GM23338 (cell line): Measurements from ENCODE around the gene PRCC. TPM values are rescaled to one million over a fixed set of nuclear protein-coding genes. Genes with fewer than 3 reads are reported as not detected.

Experiments
- ATAC-seq: fragments of 200-7000 bp; cut with Tn5 transposase; 3 replicates; pipeline ENCODE4 v1.9.1; 2020
- DNase-seq: peaks from one replicate; pipeline ENCODE4 v3.0.0-alpha.2; 2015; ENCODE audit warnings: low spot score
- H2AFZ ChIP-seq: fragments of 200-600 bp; sonication (generic); 2 replicates; pipeline ENCODE4 v1.8.0; 2016; ENCODE audit warnings: antibody characterized with exemption, mild to moderate bottlenecking, moderate library complexity
- H3F3A ChIP-seq: fragments of 200-600 bp; sonication (generic); replicated peaks from 2 replicates; pipeline ENCODE4 v1.8.0; 2017; ENCODE audit warnings: antibody characterized with exemption, mixed run types, low read depth
- H3K27ac ChIP-seq: fragments of 200-600 bp; sonication (generic); 2 replicates; pipeline ENCODE4 v1.6.1; 2016; ENCODE audit warnings: low read depth
- H3K27me3 ChIP-seq: fragments of 200-600 bp; sonication (generic); 2 replicates; pipeline ENCODE4 v1.8.0; 2016; ENCODE audit warnings: mild to moderate bottlenecking, mixed run types, moderate library complexity; ENCODE audit not compliant: insufficient read depth
- H3K36me3 ChIP-seq: fragments of 200-600 bp; sonication (generic); 2 replicates; pipeline ENCODE4 v1.8.0; 2016; ENCODE audit warnings: mild to moderate bottlenecking; ENCODE audit not compliant: insufficient read depth
- H3K4me1 ChIP-seq: fragments of 200-600 bp; sonication (generic); 2 replicates; pipeline ENCODE4 v1.8.0; 2016; ENCODE audit warnings: mild to moderate bottlenecking, moderate library complexity; ENCODE audit not compliant: insufficient read depth
- H3K4me2 ChIP-seq: fragments of 200-600 bp; sonication (generic); 2 replicates; pipeline ENCODE4 v1.7.1; 2017; ENCODE audit warnings: mixed run types
- H3K4me3 ChIP-seq: fragments of 200-600 bp; sonication (generic); 2 replicates; pipeline ENCODE4 v1.6.1; 2016; ENCODE audit warnings: mixed run types
- H3K79me2 ChIP-seq: fragments of 200-600 bp; sonication (generic); replicated peaks from 2 replicates; pipeline ENCODE4 v1.8.0; 2017; ENCODE audit warnings: mild to moderate bottlenecking; ENCODE audit not compliant: insufficient read depth
- H3K9me2 ChIP-seq: fragments of 200-600 bp; sonication (generic); 2 replicates; pipeline ENCODE4 v1.8.0; 2017; ENCODE audit not compliant: insufficient read depth
- H4K20me1 ChIP-seq: fragments of 200-600 bp; sonication (generic); replicated peaks from 2 replicates; pipeline ENCODE4 v1.8.0; 2017; ENCODE audit warnings: mild to moderate bottlenecking; ENCODE audit not compliant: insufficient read depth
- H3K27ac Mint-ChIP-seq: 2 replicates; pipeline ENCODE4 v1.8.0; 2020; ENCODE audit warnings: inconsistent platforms, mild to moderate bottlenecking, moderate library complexity, mixed read lengths
- H3K27me3 Mint-ChIP-seq: 3 replicates; pipeline ENCODE4 v1.8.0; 2022; ENCODE audit warnings: low read depth, mild to moderate bottlenecking, moderate library complexity, mixed read lengths, inconsistent platforms; ENCODE audit not compliant: insufficient read depth, poor library complexity
- H3K36me3 Mint-ChIP-seq: 3 replicates; pipeline ENCODE4 v1.8.0; 2021; ENCODE audit warnings: low read depth, mild to moderate bottlenecking, inconsistent platforms, moderate library complexity, mixed read lengths
- H3K4me1 Mint-ChIP-seq: 3 replicates; pipeline ENCODE4 v1.8.0; 2020; ENCODE audit warnings: mild to moderate bottlenecking, inconsistent platforms, mixed read lengths
- H3K4me3 Mint-ChIP-seq: 3 replicates; pipeline ENCODE4 v1.8.0; 2021; ENCODE audit warnings: moderate library complexity, mild to moderate bottlenecking, inconsistent platforms, mixed read lengths
- H3K9me3 Mint-ChIP-seq: 3 replicates; pipeline ENCODE4 v1.8.0; 2020; ENCODE audit warnings: moderate library complexity, mild to moderate bottlenecking, inconsistent platforms, mixed read lengths
- CREB1 ChIP-seq: fragments of 250-450 bp; sonication (Bioruptor Pico); IDR thresholded peaks from 2 replicates; pipeline ENCODE4 v1.5.0; 2020; ENCODE audit warnings: low read depth, mild to moderate bottlenecking, moderate library complexity
- EZH2 ChIP-seq: fragments of 200-600 bp; sonication (generic); IDR thresholded peaks from one replicate; pipeline ENCODE4 v1.8.0; 2017; ENCODE audit warnings: antibody characterized with exemption, mild to moderate bottlenecking, low read depth; ENCODE audit not compliant: unreplicated experiment
- ZNF331 ChIP-seq: fragments of 250-450 bp; sonication (Bioruptor Pico); IDR thresholded peaks from 2 replicates; pipeline ENCODE4 v1.5.0; 2020; ENCODE audit warnings: low read depth, mild to moderate bottlenecking, moderate library complexity
- polyA plus RNA-seq: library from polyadenylated mRNA; unstranded; fragments of >200 nt; fragmentation: Nextera tagmentation; extraction: Ambion mirVana; gene quantifications from 2 replicates; pipeline ENCODE4 v1.2.1, GENCODE V29; 2016
- total RNA-seq: library from RNA; depleted of rRNA; stranded (reverse); fragments of >200 nt; shearing (Covaris generic); gene quantifications from 2 replicates; pipeline ENCODE4 v1.2.3, GENCODE V29; 2014
- TF ChIP-seq, protein P1 (sequence below): fragments of 250-450 bp; sonication (Bioruptor Pico); IDR thresholded peaks from 2 replicates; pipeline ENCODE4 v1.5.0; 2020; ENCODE audit warnings: mild to moderate bottlenecking, moderate library complexity
- TF ChIP-seq, protein P2 (sequence below): IDR thresholded peaks from 2 replicates; pipeline ENCODE4 v1.6.1; 2016; ENCODE audit warnings: antibody characterized with exemption

PRCC gene
- total and polyA plus RNA-seq, 2 experiments from 2014 or later: 66.2 to 72.9 TPM

DNA sequence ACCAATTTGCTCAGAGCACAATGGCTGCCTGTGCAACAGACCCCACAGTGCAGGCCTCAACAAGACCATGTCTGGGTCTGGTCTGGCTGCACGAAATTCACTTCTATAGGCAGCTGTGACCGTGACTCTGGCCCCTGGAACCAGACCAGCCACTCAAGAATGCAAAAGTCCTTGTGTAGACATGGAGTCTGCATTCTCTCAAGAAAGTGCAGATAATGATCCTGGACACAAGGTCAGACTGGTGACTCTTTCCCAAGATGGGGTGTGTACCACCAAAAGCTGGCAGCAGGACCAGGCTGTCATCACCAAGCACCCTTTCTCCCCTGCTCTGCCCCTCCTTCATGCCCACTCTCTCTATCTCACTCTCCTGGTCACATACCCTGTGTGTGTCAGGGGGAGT is 46.2 kb upstream of the PRCC start (continued):
- TF ChIP-seq, protein P1, sequence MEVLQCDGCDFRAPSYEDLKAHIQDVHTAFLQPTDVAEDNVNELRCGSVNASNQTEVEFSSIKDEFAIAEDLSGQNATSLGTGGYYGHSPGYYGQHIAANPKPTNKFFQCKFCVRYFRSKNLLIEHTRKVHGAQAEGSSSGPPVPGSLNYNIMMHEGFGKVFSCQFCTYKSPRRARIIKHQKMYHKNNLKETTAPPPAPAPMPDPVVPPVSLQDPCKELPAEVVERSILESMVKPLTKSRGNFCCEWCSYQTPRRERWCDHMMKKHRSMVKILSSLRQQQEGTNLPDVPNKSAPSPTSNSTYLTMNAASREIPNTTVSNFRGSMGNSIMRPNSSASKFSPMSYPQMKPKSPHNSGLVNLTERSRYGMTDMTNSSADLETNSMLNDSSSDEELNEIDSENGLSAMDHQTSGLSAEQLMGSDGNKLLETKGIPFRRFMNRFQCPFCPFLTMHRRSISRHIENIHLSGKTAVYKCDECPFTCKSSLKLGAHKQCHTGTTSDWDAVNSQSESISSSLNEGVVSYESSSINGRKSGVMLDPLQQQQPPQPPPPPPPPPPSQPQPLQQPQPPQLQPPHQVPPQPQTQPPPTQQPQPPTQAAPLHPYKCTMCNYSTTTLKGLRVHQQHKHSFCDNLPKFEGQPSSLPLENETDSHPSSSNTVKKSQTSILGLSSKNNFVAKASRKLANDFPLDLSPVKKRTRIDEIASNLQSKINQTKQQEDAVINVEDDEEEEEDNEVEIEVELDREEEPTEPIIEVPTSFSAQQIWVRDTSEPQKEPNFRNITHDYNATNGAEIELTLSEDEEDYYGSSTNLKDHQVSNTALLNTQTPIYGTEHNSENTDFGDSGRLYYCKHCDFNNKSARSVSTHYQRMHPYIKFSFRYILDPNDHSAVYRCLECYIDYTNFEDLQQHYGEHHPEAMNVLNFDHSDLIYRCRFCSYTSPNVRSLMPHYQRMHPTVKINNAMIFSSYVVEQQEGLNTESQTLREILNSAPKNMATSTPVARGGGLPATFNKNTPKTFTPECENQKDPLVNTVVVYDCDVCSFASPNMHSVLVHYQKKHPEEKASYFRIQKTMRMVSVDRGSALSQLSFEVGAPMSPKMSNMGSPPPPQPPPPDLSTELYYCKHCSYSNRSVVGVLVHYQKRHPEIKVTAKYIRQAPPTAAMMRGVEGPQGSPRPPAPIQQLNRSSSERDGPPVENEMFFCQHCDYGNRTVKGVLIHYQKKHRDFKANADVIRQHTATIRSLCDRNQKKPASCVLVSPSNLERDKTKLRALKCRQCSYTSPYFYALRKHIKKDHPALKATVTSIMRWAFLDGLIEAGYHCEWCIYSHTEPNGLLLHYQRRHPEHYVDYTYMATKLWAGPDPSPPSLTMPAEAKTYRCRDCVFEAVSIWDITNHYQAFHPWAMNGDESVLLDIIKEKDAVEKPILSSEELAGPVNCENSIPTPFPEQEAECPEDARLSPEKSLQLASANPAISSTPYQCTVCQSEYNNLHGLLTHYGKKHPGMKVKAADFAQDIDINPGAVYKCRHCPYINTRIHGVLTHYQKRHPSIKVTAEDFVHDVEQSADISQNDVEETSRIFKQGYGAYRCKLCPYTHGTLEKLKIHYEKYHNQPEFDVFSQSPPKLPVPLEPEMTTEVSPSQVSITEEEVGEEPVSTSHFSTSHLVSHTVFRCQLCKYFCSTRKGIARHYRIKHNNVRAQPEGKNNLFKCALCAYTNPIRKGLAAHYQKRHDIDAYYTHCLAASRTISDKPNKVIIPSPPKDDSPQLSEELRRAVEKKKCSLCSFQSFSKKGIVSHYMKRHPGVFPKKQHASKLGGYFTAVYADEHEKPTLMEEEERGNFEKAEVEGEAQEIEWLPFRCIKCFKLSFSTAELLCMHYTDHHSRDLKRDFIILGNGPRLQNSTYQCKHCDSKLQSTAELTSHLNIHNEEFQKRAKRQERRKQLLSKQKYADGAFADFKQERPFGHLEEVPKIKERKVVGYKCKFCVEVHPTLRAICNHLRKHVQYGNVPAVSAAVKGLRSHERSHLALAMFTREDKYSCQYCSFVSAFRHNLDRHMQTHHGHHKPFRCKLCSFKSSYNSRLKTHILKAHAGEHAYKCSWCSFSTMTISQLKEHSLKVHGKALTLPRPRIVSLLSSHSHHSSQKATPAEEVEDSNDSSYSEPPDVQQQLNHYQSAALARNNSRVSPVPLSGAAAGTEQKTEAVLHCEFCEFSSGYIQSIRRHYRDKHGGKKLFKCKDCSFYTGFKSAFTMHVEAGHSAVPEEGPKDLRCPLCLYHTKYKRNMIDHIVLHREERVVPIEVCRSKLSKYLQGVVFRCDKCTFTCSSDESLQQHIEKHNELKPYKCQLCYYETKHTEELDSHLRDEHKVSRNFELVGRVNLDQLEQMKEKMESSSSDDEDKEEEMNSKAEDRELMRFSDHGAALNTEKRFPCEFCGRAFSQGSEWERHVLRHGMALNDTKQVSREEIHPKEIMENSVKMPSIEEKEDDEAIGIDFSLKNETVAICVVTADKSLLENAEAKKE (CRISPR knock-in tag): no peak
- TF ChIP-seq, protein P2, sequence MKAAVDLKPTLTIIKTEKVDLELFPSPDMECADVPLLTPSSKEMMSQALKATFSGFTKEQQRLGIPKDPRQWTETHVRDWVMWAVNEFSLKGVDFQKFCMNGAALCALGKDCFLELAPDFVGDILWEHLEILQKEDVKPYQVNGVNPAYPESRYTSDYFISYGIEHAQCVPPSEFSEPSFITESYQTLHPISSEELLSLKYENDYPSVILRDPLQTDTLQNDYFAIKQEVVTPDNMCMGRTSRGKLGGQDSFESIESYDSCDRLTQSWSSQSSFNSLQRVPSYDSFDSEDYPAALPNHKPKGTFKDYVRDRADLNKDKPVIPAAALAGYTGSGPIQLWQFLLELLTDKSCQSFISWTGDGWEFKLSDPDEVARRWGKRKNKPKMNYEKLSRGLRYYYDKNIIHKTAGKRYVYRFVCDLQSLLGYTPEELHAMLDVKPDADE: no peak
- TF ChIP-seq EZH2 (no peak), CREB1 (CRISPR knock-in tag) (no peak), ZNF331 (no peak)

DNA sequence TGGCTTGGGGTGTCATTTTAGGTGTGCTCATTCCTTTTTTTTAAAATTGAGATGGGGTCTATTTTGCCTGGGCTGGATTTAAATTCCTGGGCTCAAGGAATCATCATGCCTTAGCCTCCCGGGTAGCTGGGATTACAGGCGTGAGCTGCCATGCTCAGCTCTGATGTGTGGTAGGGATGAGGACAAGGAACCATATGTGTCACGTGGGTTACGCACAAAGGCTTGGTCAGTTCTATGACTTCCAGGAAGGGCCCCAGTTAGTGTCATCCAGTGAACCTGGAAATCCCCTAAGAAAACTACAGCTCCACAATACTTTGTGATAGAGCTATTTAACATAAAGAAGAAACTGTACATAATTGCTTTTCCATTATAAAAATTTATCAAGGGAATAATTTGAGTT is 45.8 kb upstream of the PRCC start:
- Histone ChIP-seq H3K4me2 (no peak overlapping the region), H3K27ac (no peak overlapping the region), H4K20me1 (peaks cover 48% of the 10 kb centered on the region), H2AFZ (no peak overlapping the region), H3K36me3 (peaks cover 24% of the 10 kb centered on the region), H3K9me2 (no peaks in the 10 kb centered on the region), H3K4me1 (peaks cover 23% of the 10 kb centered on the region), H3K79me2 (peaks cover 44% of the 10 kb centered on the region), H3K4me3 (no peak overlapping the region), H3K27me3 (no peaks in the 10 kb centered on the region), H3F3A (peaks cover 21% of the 10 kb centered on the region)
- Mint-ChIP-seq H3K4me3 (no peak overlapping the region), H3K27ac (no peak overlapping the region), H3K4me1 (peaks cover 12% of the 10 kb centered on the region), H3K27me3 (peaks cover 10% of the 10 kb centered on the region), H3K9me3 (no peaks in the 10 kb centered on the region; the same call in 2 of the 3 replicates), H3K36me3 (peaks cover 44% of the 10 kb centered on the region)
- no peak for ATAC-seq
- DNase-seq: no peak
- TF ChIP-seq ZNF331: no peak
- TF ChIP-seq, protein P1 (CRISPR knock-in tag): no peak
